Endothelial cell of umbilical vein (primary cell): ENCODE measurements around the gene IL18. TPM values are rescaled to one million over a fixed set of nuclear protein-coding genes. Genes with fewer than 3 reads are reported as not detected.

Source experiments
- Bru-seq: library from RNA; stranded (reverse); fragments of 400-500 nt; gene quantifications from one replicate; lab custom pipeline; 2021; lab: Mats Ljungman, UMichigan
- BruChase-seq, 2 experiments: library from RNA; stranded (reverse); fragments of 400-500 nt; gene quantifications; one replicate each; lab custom pipeline; 2021; lab: Mats Ljungman, UMichigan
- BruUV-seq: library from RNA; stranded (reverse); fragments of 400-500 nt; replicated peaks from 2 replicates; lab custom pipeline; 2021; lab: Mats Ljungman, UMichigan
- CTCF ChIA-PET: fragments of 300-600, 350-600 bp; sonication (Branson Sonifier 250); formaldehyde crosslinking; loops from one replicate; lab custom pipeline; 2021; ENCODE audit warnings: antibody characterized with exemption, inconsistent platforms; lab: Charles Lee
- POLR2A ChIA-PET: fragments of 300-600, 350-600 bp; sonication (Branson Sonifier 250); formaldehyde crosslinking; loops from one replicate; lab custom pipeline; 2021; ENCODE audit warnings: antibody characterized with exemption, inconsistent platforms; lab: Charles Lee
- DNase-seq: peaks from one replicate; pipeline ENCODE4 v3.0.0-alpha.2; 2011; ENCODE audit warnings: low read depth, low spot score
- FAIRE-seq: peaks from 2 replicates; lab custom pipeline; 2011; peaks lifted over from hg19 to GRCh38; lab: Jason Lieb, UNC
- H2AFZ ChIP-seq: 2 replicates; pipeline ENCODE4 v1.6.0; 2012; ENCODE audit warnings: low read depth, low read length, control low read depth, inconsistent platforms
- H3K27ac ChIP-seq: 2 replicates; pipeline ENCODE4 v1.5.1; 2011; ENCODE audit warnings: low read depth, mild to moderate bottlenecking, control low read depth, low read length, moderate library complexity; ENCODE audit not compliant: insufficient read depth
- H3K27me3 ChIP-seq, 2 experiments: 2 replicates each; pipeline versions ENCODE4 v1.6.0 to v1.6.1; 2011; ENCODE audit warnings: low read length in 2 of 2, mixed read lengths in 1 of 2; ENCODE audit not compliant: control insufficient read depth in 2 of 2, insufficient read depth in 2 of 2
- H3K36me3 ChIP-seq, 2 experiments: 2 replicates in 1 of 2; 3 replicates in 1 of 2; pipeline ENCODE4 v1.5.1; 2011; ENCODE audit warnings: low read length in 2 of 2, mild to moderate bottlenecking in 1 of 2, moderate library complexity in 1 of 2; ENCODE audit not compliant: control insufficient read depth in 2 of 2, insufficient read depth in 2 of 2; ENCODE audit errors: extremely low read depth in 1 of 2
- H3K4me1 ChIP-seq: 3 replicates; pipeline ENCODE4 v1.5.1; 2011; ENCODE audit warnings: mild to moderate bottlenecking, low read length; ENCODE audit not compliant: control insufficient read depth, insufficient read depth; ENCODE audit errors: extremely low read depth
- H3K4me2 ChIP-seq: 2 replicates; pipeline ENCODE4 v1.6.1; 2011; ENCODE audit warnings: low read length, control low read depth, mixed read lengths; ENCODE audit not compliant: insufficient read depth
- H3K4me3 ChIP-seq, 3 experiments: fragments of 200-600 bp in 1 of 3; sonication (generic), shearing (Covaris generic) in 1 of 3; replicated peaks in 1 of 3; 2 replicates each; pipeline ENCODE4 v1.5.1; 2011 to 2016; ENCODE audit warnings: control low read depth in 3 of 3, low read length in 3 of 3, mild to moderate bottlenecking in 2 of 3, inconsistent platforms in 1 of 3, low read depth in 1 of 3, moderate library complexity in 1 of 3; ENCODE audit not compliant: insufficient read depth in 1 of 3
- H3K79me2 ChIP-seq: 2 replicates; pipeline ENCODE4 v1.6.0; 2012; ENCODE audit warnings: low read length, inconsistent platforms; ENCODE audit not compliant: control insufficient read depth, insufficient read depth
- H3K9ac ChIP-seq: replicated peaks from 2 replicates; pipeline ENCODE3; 2011; ENCODE audit warnings: low read length, control low read depth; ENCODE audit not compliant: insufficient read depth; ENCODE audit errors: extremely low read depth
- H3K9me1 ChIP-seq: replicated peaks from 3 replicates; pipeline ENCODE4 v1.6.0; 2011; ENCODE audit warnings: mild to moderate bottlenecking, low read length; ENCODE audit not compliant: control insufficient read depth, insufficient read depth; ENCODE audit errors: extremely low read depth
- H3K9me3 ChIP-seq: replicated peaks from 2 replicates; pipeline ENCODE4 v1.5.1; 2012; ENCODE audit warnings: low read length, inconsistent platforms; ENCODE audit not compliant: control insufficient read depth, insufficient read depth
- H4K20me1 ChIP-seq: replicated peaks from 2 replicates; pipeline ENCODE3; 2011; ENCODE audit warnings: mild to moderate bottlenecking, low read length; ENCODE audit not compliant: control insufficient read depth, insufficient read depth; ENCODE audit errors: extremely low read depth
- EZH2 ChIP-seq: IDR thresholded peaks from 2 replicates; pipeline ENCODE4 v1.6.1; 2012; ENCODE audit warnings: borderline replicate concordance, low read depth, mild to moderate bottlenecking, moderate library complexity, low read length, inconsistent platforms; ENCODE audit not compliant: severe bottlenecking
- FOS ChIP-seq: IDR thresholded peaks from 2 replicates; pipeline ENCODE4 v1.6.1; 2011; ENCODE audit warnings: mild to moderate bottlenecking, low read length, moderate library complexity, borderline replicate concordance; ENCODE audit not compliant: insufficient read depth
- GATA2 ChIP-seq: IDR thresholded peaks from 2 replicates; pipeline ENCODE4 v1.7.0; 2011; ENCODE audit warnings: low read depth, mild to moderate bottlenecking, moderate library complexity, mixed read lengths, low read length; ENCODE audit not compliant: insufficient read length, insufficient read depth
- JUN ChIP-seq: IDR thresholded peaks from 2 replicates; pipeline ENCODE4 v1.6.1; 2011; ENCODE audit warnings: borderline replicate concordance, low read depth; ENCODE audit not compliant: insufficient read length, insufficient read depth
- MYC ChIP-seq: IDR thresholded peaks from one replicate; pipeline ENCODE4 v1.6.1; 2011; ENCODE audit warnings: mild to moderate bottlenecking, low read depth, low read length
- POLR2A ChIP-seq: IDR thresholded peaks from 2 replicates; pipeline ENCODE4 v1.6.1; 2012; ENCODE audit warnings: low read depth, mild to moderate bottlenecking, control low read depth, low read length
- POLR2AphosphoS5 ChIP-seq: IDR thresholded peaks from 2 replicates; pipeline ENCODE4 v1.6.1; 2012; ENCODE audit warnings: low read depth, mild to moderate bottlenecking, control low read depth, low read length, moderate library complexity; ENCODE audit not compliant: insufficient read depth
- dilution Hi-C: fragments of 300-500 bp; cut with MboI; formaldehyde crosslinking; loops from one replicate; pipeline ENCODE4 v1.15.0; 2019; ENCODE audit warnings: low sequenced_read_pairs; ENCODE audit not compliant: extremely low pct_ligation_motif_present
- intact Hi-C: fragments of 100-400 bp; cut with micrococcal nuclease; formaldehyde crosslinking; loops from one replicate; pipeline ENCODE4 v1.10.0; 2022
- long read RNA-seq: library from polyadenylated mRNA; stranded (forward); transcript quantifications from one replicate; pipeline ENCODE4 v2.0.0, GENCODE V29; 2021
- polyA minus RNA-seq, 3 experiments: library from RNA; depleted of rRNA, polyadenylated mRNA; stranded (reverse); fragments of >200 nt; gene quantifications; 1 replicate in 1 of 3; 2 replicates in 2 of 3; pipeline ENCODE4 v1.2.3, GENCODE V29; 2011
- polyA plus RNA-seq, 4 experiments: library from polyadenylated mRNA; depleted of rRNA in 3 of 4; stranded (reverse) in 3 of 4; unstranded in 1 of 4; fragments of >200 nt; gene quantifications; 2 replicates each; pipeline versions ENCODE4 v1.2.1 to v1.2.3, GENCODE V29; 2011 to 2012; ENCODE audit warnings: missing spikeins in 1 of 4
- total RNA-seq: library from RNA; stranded (reverse); gene quantifications from 2 replicates; pipeline ENCODE4 v1.2.3, GENCODE V29; 2021
- TF ChIP-seq, protein P1 (sequence below): IDR thresholded peaks from 2 replicates; pipeline ENCODE4 v1.6.1; 2011; ENCODE audit not compliant: insufficient read depth, insufficient read length
- TF ChIP-seq, protein P2 (sequence below), 2 donors: IDR thresholded peaks; 1 replicate in 1 of 2; 2 replicates in 1 of 2; pipeline ENCODE4 v1.5.1; 2011; ENCODE audit warnings: low read length in 2 of 2, mild to moderate bottlenecking in 2 of 2, moderate library complexity in 2 of 2, control low read depth in 1 of 2, inconsistent platforms in 1 of 2, low read depth in 1 of 2; ENCODE audit not compliant: insufficient read depth in 1 of 2; ENCODE audit errors: extremely low read depth in 1 of 2

IL18 gene
- 1.5 and 1.6 TPM in 2 replicates for total RNA-seq
- 0.29 and 0.73 TPM in 2 replicates for polyA plus RNA-seq
- polyA plus RNA-seq (2011; cell fraction: cytosol; rRNA removed), result 1.0 and 1.1 TPM in 2 replicates
- polyA plus RNA-seq (2011; cell fraction: nucleus; rRNA removed), result 0.79 and 0.99 TPM in 2 replicates
- 27.9 and 33.9 TPM in 2 replicates for polyA plus RNA-seq (2012)
- polyA minus RNA-seq, result 0.85 TPM in 1 of 2 replicates, not detected in the other
- polyA minus RNA-seq (2011; cell fraction: cytosol; rRNA and poly(A)+ RNA removed), result 14.6 TPM
- not detected in 2 replicates for polyA minus RNA-seq (2011; cell fraction: nucleus; rRNA and poly(A)+ RNA removed)
- percentile 29 among the genes with signal in this experiment for Bru-seq, nascent RNA
- BruChase-seq, experiment 1, labeled RNA remaining after a 6-hour chase, result percentile 33 among the genes with signal in this experiment
- percentile 32 among the genes with signal in this experiment for BruChase-seq, experiment 2, labeled RNA remaining after a 2-hour chase
- long read RNA-seq, result 0 reads

DNA sequence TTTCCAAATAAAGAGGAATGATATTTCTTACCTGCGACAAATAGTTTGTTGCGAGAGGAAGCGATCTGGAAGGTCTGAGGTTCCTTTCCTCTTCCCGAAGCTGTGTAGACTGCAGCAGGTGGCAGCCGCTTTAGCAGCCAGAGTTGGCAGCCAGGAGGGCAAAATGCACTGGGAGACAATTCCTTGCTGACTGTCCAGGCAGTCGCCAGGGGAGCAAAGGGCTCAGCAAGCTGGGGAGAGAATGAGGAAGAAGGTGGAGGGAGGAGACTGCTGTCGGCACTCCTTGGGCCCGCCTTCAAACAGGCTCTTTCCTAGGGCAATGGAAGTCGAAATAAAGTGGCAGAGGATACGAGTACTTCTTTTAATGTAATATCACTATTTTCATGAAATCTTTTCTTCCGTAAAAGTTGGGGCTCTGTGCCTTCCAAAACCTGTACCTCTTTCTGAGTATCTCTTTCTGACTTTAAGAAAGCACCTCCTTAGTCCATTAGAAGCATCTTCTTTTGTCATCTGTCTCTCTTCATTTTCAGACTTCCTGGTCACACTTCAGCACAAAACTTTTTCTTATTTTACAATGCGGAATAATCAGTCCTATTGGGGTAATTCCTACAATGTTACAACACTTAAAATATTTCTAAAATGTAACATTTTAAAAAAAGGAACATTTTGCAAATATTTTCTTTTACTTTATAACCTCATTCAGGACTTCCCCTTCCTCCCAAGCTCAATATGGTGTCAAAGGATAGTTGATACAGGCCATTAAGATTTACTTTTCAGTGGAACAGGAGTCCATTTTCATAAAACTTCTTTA, at the start of gene IL18:
IL18 (minus strand) TSS at position 220 of the 811 bp plus-strand sequence. CDS start 9,041 bp downstream, outside the sequence.
- POLR2A ChIA-PET, result no interaction called here
- BruUV-seq, result no TSS peak
- CTCF ChIA-PET, result interaction anchor here (0.8 to 3.4 kb wide), 5 partner anchors 12 to 51 kb away, joined by 3 to 13 read pairs (median 7); partner anchors contain the start of gene BCO2

More for the DNA sequence above, at the start of gene IL18:
- Histone ChIP-seq H3K79me2 (no peaks in the 10 kb centered on the region), H3K27me3 (no peaks in the 10 kb centered on the region), H3K4me3 (peak within 1 kb of the TSS in 1 of 3 experiments; percentile 20), H2AFZ (no peak within 1 kb of the TSS), H3K36me3 (no peaks in the 10 kb centered on the region), H4K20me1 (no peaks in the 10 kb centered on the region), H3K4me1 (peaks cover 11% of the 10 kb centered on the region), H3K27ac (peak within 1 kb of the TSS; percentile 19), H3K9me3 (no peaks in the 10 kb centered on the region), H3K9ac (no peak within 1 kb of the TSS), H3K9me1 (no peaks in the 10 kb centered on the region), H3K4me2 (peak within 1 kb of the TSS; percentile 42)
- DNase-seq (no peak), FAIRE-seq (no peak)
- no peak for TF ChIP-seq FOS
- TF ChIP-seq GATA2, result no peak
- TF ChIP-seq, protein P1, sequence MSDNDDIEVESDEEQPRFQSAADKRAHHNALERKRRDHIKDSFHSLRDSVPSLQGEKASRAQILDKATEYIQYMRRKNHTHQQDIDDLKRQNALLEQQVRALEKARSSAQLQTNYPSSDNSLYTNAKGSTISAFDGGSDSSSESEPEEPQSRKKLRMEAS, result no peak
- TF ChIP-seq, protein P2, sequence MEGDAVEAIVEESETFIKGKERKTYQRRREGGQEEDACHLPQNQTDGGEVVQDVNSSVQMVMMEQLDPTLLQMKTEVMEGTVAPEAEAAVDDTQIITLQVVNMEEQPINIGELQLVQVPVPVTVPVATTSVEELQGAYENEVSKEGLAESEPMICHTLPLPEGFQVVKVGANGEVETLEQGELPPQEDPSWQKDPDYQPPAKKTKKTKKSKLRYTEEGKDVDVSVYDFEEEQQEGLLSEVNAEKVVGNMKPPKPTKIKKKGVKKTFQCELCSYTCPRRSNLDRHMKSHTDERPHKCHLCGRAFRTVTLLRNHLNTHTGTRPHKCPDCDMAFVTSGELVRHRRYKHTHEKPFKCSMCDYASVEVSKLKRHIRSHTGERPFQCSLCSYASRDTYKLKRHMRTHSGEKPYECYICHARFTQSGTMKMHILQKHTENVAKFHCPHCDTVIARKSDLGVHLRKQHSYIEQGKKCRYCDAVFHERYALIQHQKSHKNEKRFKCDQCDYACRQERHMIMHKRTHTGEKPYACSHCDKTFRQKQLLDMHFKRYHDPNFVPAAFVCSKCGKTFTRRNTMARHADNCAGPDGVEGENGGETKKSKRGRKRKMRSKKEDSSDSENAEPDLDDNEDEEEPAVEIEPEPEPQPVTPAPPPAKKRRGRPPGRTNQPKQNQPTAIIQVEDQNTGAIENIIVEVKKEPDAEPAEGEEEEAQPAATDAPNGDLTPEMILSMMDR (IDR thresholded peaks at IDR 0.05; ENCODE audit: extremely low read depth in 1 of 2, insufficient read depth in 1 of 2, low read depth in 1 of 2, low read length in 2 of 2), result no peak
- TF ChIP-seq MYC, result no peak
- no peak for TF ChIP-seq POLR2AphosphoS5
- TF ChIP-seq EZH2, result no peak
- no peak for TF ChIP-seq POLR2A
- no peak for TF ChIP-seq JUN
- intact Hi-C loops, result loop anchor here (2.0 kb wide), 1 partner anchor 43 kb away; no protein-coding TSS in a partner anchor
- dilution Hi-C loops, result no loop called here
